ENCODE data around the gene SND1. TPM values are rescaled to one million over a fixed set of nuclear protein-coding genes. Genes with fewer than 3 reads are reported as not detected.

SND1 gene
- total RNA-seq, 6 experiments from 2014 or later = 77.5 to 150 (median 126) TPM

DNA sequence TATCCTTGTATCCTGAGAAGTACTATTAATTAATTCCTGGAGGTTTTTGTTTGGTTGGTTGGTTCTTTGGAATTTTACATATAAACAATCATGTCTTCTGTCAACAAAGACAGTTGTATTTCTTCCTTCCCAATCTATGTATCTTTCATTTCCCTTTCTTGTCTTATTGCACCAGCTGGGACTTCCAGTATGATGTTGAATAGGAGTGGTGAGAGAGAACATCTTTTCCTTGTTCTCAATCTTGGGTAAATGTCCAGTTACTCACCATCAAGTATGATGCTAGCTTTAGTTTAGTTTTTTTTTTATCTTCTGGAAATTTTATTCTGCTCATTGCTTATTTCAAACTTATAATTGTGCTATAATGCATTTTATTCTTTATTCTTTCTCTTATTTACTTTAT lies 26.7 kb upstream of the SND1 start:
- Histone ChIP-seq H3K27me3 (no peaks in the 10 kb centered on the region), H3K4me3 (no peak overlapping the region), H3K27ac (no peak overlapping the region), H3K4me1 (no peaks in the 10 kb centered on the region), H3K36me3 (no peaks in the 10 kb centered on the region), H3K9me3 (no peaks in the 10 kb centered on the region)
- DNase-seq (no peak), ATAC-seq (no peak)
- TF ChIP-seq, protein P1, sequence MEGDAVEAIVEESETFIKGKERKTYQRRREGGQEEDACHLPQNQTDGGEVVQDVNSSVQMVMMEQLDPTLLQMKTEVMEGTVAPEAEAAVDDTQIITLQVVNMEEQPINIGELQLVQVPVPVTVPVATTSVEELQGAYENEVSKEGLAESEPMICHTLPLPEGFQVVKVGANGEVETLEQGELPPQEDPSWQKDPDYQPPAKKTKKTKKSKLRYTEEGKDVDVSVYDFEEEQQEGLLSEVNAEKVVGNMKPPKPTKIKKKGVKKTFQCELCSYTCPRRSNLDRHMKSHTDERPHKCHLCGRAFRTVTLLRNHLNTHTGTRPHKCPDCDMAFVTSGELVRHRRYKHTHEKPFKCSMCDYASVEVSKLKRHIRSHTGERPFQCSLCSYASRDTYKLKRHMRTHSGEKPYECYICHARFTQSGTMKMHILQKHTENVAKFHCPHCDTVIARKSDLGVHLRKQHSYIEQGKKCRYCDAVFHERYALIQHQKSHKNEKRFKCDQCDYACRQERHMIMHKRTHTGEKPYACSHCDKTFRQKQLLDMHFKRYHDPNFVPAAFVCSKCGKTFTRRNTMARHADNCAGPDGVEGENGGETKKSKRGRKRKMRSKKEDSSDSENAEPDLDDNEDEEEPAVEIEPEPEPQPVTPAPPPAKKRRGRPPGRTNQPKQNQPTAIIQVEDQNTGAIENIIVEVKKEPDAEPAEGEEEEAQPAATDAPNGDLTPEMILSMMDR (IDR thresholded peaks at IDR 0.05) = no peak
- no peak for TF ChIP-seq POLR2A (IDR thresholded peaks at IDR 0.05)
- intact Hi-C loops (cut with DNase I) = no loop called here

DNA sequence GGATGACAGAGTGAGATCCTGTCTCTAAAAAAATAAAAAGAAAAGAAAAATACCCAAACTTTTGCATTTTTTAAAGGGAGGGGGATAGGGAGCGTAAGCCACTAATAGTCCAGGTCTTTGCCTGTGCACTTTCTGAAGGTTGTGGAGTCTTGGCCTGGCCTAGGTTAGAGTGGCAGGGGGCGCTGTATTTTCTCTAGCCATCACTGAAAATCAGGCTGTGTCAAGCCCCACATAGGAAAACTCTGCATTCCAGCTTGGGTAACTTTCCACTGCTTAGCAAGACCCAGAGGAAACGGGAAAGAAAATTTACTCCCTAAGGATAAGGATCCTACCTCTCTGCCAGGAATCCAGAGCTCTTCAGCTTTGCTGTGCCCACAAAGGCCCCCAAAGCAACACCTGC lies 23.5 kb upstream of the SND1 start:
- intact Hi-C loops (cut with DNase I) = no loop called here
- no peaks in the 10 kb centered on the region for H3K27me3 ChIP-seq
- H3K4me1 ChIP-seq = no peaks in the 10 kb centered on the region
- no peaks in the 10 kb centered on the region for H3K9me3 ChIP-seq
- no peaks in the 10 kb centered on the region for H3K36me3 ChIP-seq
- WGBS (ENCODE audit: insufficient coverage, low coverage, low lambda C conversion rate, missing lambda C conversion rate) = 80% methylated on average over 3 of the region's 3 CpGs
- H3K4me3 ChIP-seq = no peak overlapping the region
- ATAC-seq = no peak
- no peak overlapping the region for H3K27ac ChIP-seq
- TF ChIP-seq POLR2A (IDR thresholded peaks at IDR 0.05) = no peak
- TF ChIP-seq, protein P1 (IDR thresholded peaks at IDR 0.05) = no peak
- no peak for DNase-seq

DNA sequence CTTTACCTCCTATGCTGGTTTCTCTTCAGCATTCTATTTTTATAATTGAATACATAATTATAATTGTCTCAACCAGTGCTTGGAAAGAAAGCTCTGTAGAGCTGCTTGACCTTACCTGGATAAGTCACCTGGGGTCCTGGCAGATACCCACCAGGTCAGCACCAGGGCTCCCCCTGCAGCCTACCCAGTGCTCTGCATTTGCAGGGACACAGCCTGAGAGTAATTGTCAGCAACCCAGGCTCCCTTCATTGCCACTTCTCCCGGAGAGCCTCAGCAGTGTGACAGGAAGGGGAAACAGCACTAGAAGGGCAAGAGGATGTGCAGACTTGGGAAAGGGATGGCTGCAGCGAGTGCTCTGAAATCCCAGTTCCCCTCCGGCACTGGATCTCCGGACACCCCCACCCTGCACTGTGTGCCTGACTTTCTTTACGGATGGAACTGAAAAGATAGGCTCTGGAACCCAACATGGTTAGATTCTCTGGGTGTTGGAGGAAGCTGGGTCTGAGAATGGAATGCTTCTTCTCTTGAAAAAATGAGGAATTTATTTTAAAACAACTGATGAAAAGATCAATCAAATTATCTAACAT lies 22.6 kb upstream of the SND1 start:
- intact Hi-C loops (cut with DNase I) = no loop called here
- Histone ChIP-seq H3K9me3 (no peaks in the 10 kb centered on the region), H3K4me1 (no peaks in the 10 kb centered on the region), H3K27ac (no peak overlapping the region), H3K4me3 (no peak overlapping the region), H3K27me3 (no peaks in the 10 kb centered on the region), H3K36me3 (no peaks in the 10 kb centered on the region)
- WGBS (ENCODE audit: insufficient coverage, low coverage, low lambda C conversion rate, missing lambda C conversion rate) = 0% methylated on average over 4 of the region's 5 CpGs
- DNase-seq (peak in 1 of 3 donors; percentile 47), ATAC-seq (peak; percentile 82 to 93 (median 86))
- TF ChIP-seq, protein P1 (IDR thresholded peaks at IDR 0.05) = peak; percentile 40 to 59 (median 52)
- TF ChIP-seq POLR2A (IDR thresholded peaks at IDR 0.05) = no peak

DNA sequence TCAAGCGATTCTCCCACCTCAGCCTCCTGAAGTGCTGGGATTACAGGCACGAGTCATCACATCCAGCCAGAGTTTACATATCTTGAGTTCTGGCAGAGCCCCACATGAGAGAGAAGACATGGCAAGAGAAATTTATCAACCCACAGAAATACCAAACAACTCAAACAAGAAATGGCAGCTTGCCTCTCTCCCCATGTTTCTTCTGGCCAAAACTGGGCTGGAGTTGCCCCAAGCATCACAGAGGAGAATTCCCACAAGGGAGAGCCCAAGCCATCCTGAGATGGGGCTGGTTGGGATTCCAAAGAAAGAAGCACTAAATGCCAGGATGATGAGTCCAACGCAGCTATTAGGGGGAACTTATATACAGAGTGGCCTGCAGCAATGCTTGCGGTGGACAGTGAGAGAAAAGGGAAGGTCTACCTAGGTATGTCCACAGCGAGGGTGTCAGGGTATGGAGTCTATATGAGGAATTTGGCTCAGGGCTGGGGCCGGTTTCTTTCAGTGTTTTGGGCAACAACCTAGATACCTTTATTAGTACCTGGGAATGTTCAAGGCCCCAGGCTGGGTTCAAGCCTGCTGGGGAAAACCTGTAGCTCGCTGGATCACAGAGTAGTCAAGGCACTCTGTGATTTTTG lies 19.6 kb upstream of the SND1 start:
- ATAC-seq (no peak), DNase-seq (no peak)
- H3K27me3 ChIP-seq = no peaks in the 10 kb centered on the region
- no peaks in the 10 kb centered on the region for H3K36me3 ChIP-seq
- peaks cover 0 to 7% (median 0%) of the 10 kb centered on the region in 4 donors for H3K4me1 ChIP-seq
- intact Hi-C loops (cut with DNase I) = no loop called here
- 85% methylated on average over 5 of the region's 7 CpGs for WGBS (ENCODE audit: insufficient coverage, low coverage, low lambda C conversion rate, missing lambda C conversion rate)
- no peak overlapping the region for H3K4me3 ChIP-seq
- no peaks in the 10 kb centered on the region for H3K9me3 ChIP-seq
- TF ChIP-seq, protein P1 (IDR thresholded peaks at IDR 0.05) = no peak
- TF ChIP-seq POLR2A (IDR thresholded peaks at IDR 0.05) = no peak
- H3K27ac ChIP-seq = no peak overlapping the region

Data from right lobe of liver (tissue), 6 donors.